Ishikawa (cell line): Measurements from ENCODE around the gene RSPH9.

ENCODE experiments used
- CEBPB ChIP-seq: IDR thresholded peaks from 2 replicates; pipeline ENCODE4 v1.6.1; 2012
- CREB1 ChIP-seq: IDR thresholded peaks from 2 replicates; pipeline ENCODE4 v1.6.1; 2012; ENCODE audit warnings: low read depth
- EGR1 ChIP-seq: IDR thresholded peaks from 2 replicates; pipeline ENCODE4 v1.6.1; 2012
- EP300 ChIP-seq: IDR thresholded peaks from 2 replicates; pipeline ENCODE4 v1.6.1; 2012; ENCODE audit warnings: borderline replicate concordance
- FOXM1 ChIP-seq: IDR thresholded peaks from 2 replicates; pipeline ENCODE4 v1.6.1; 2012; ENCODE audit warnings: low read depth, borderline replicate concordance
- MAX ChIP-seq: IDR thresholded peaks from 2 replicates; pipeline ENCODE4 v1.6.1; 2012
- NFIC ChIP-seq: IDR thresholded peaks from 2 replicates; pipeline ENCODE4 v1.6.1; 2012
- RAD21 ChIP-seq: IDR thresholded peaks from 2 replicates; pipeline ENCODE4 v1.6.1; 2012; ENCODE audit warnings: low read depth
- TAF1 ChIP-seq: IDR thresholded peaks from 2 replicates; pipeline ENCODE4 v1.6.1; 2012; ENCODE audit warnings: low read depth, mild to moderate bottlenecking
- TCF12 ChIP-seq: IDR thresholded peaks from 2 replicates; pipeline ENCODE4 v1.6.1; 2012; ENCODE audit warnings: low read depth
- YY1 ChIP-seq: IDR thresholded peaks from 2 replicates; pipeline ENCODE4 v1.6.1; 2012; ENCODE audit warnings: low read depth
- ZBTB7A ChIP-seq: IDR thresholded peaks from 2 replicates; pipeline ENCODE4 v1.6.1; 2012; ENCODE audit warnings: low read depth
- TF ChIP-seq, protein P1 (sequence below): IDR thresholded peaks from 2 replicates; pipeline ENCODE4 v1.6.1; 2012; ENCODE audit warnings: low read depth, mild to moderate bottlenecking

- TF ChIP-seq RAD21, result no peak
- TF ChIP-seq TAF1, result peak; percentile 96
- TF ChIP-seq YY1, result peak; percentile 97
- TF ChIP-seq ZBTB7A, result no peak
- no peak for TF ChIP-seq FOXM1
- no peak for TF ChIP-seq EP300
- TF ChIP-seq MAX, result peak; percentile 45
- TF ChIP-seq CEBPB, result no peak
- no peak for TF ChIP-seq CREB1
- TF ChIP-seq TCF12, result 0 out of 2 replicates have a peak, but pooled peaks have one; percentile 55
- TF ChIP-seq, protein P1, sequence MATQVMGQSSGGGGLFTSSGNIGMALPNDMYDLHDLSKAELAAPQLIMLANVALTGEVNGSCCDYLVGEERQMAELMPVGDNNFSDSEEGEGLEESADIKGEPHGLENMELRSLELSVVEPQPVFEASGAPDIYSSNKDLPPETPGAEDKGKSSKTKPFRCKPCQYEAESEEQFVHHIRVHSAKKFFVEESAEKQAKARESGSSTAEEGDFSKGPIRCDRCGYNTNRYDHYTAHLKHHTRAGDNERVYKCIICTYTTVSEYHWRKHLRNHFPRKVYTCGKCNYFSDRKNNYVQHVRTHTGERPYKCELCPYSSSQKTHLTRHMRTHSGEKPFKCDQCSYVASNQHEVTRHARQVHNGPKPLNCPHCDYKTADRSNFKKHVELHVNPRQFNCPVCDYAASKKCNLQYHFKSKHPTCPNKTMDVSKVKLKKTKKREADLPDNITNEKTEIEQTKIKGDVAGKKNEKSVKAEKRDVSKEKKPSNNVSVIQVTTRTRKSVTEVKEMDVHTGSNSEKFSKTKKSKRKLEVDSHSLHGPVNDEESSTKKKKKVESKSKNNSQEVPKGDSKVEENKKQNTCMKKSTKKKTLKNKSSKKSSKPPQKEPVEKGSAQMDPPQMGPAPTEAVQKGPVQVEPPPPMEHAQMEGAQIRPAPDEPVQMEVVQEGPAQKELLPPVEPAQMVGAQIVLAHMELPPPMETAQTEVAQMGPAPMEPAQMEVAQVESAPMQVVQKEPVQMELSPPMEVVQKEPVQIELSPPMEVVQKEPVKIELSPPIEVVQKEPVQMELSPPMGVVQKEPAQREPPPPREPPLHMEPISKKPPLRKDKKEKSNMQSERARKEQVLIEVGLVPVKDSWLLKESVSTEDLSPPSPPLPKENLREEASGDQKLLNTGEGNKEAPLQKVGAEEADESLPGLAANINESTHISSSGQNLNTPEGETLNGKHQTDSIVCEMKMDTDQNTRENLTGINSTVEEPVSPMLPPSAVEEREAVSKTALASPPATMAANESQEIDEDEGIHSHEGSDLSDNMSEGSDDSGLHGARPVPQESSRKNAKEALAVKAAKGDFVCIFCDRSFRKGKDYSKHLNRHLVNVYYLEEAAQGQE, result no peak
- 0 out of 2 replicates have a peak, but pooled peaks have one; percentile 11 for TF ChIP-seq NFIC
- peak; percentile 67; the same call in 1 of the 2 replicates for TF ChIP-seq EGR1
Observed at GRCh38 chr6:43687437-43688347, 42.9 kb downstream of the RSPH9 start, which contains the start of gene MRPS18A.
